HG03520 (cell line): ENCODE measurements around the gene HOXA1.

Source experiments
- ATAC-seq: cut with Tn5 transposase; IDR thresholded peaks from one replicate; pipeline ENCODE4 v1.9.1; 2021; ENCODE audit warnings: mild to moderate bottlenecking, moderate library complexity; ENCODE audit not compliant: unreplicated experiment

HOXA1 gene

DNA sequence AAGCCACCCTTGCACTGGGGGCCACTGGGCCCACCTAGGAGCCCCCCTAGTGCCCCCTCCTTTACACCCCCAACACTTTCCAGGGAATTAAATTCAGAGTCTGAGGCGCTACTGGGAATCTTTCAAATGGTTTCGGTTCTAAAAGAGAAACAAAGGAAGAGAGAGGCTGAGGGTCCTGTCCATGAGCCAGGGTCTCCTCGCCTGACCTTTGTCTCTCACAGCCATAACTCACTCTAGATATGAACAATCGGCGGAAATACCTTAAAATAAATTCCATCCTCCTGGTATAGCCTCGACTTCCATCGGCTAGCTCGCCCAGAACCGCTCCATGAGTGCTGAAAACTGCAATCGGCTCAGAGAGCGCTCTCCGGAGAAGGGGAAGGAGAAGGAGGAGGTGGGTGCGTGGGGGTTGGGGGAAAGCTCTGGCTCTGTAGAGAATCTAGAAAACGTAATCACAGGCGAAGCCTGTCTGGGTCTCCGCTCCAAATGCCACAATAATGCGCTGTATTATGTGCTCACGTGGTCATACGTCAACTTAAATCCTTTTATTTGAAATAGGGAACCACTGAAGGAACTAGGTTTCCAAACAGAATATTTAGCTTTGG is 22.2 kb upstream of the HOXA1 start:
- no peak for ATAC-seq

GRCh38 chr7:27116962-27117886 is 21.4 kb upstream of the HOXA1 start:
- ATAC-seq = no peak

DNA sequence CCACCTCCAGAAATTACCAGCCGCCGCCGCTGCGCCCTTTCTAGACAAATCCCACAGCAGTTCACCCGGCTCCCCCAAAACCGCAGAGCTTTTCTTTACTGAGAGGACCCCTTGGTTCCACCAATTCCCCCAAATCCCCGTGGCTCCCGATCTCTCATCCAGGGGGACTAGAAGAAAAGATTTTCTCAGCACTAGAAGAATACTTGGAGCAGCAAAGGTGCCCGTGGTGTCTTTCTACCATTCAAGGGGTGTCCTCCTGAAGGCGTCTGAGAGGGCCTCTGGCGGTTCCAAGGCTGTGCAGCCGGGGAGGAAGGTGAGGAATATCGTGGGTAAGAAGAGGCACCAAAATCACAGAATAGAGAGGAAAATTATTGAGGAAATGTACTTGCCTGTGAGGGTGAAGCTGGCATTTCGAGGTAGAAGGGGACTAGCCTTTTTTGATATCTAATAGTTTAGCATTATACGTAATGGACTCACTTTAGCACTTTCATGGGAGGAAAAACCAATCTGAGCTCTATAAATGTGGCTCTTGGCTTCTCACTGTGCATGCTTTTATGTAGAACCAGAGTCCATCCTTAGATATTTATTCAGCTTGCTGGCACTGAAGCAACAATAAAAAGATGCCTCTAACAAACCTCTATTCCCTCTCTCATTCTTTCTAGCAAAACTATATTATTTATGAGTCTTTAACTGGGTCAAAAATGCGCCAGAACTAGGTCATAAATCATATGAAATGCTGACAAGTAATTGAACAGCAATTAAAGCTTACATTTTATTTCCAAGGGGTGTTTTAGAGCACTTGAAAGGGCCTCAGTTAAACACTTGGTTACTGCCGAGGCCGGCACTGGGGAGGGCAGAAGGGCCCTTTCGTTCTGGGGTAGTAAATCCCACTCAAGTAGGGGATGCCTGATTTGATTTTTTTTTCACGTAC is 20.5 kb upstream of the HOXA1 start:
- ATAC-seq = no peak

DNA sequence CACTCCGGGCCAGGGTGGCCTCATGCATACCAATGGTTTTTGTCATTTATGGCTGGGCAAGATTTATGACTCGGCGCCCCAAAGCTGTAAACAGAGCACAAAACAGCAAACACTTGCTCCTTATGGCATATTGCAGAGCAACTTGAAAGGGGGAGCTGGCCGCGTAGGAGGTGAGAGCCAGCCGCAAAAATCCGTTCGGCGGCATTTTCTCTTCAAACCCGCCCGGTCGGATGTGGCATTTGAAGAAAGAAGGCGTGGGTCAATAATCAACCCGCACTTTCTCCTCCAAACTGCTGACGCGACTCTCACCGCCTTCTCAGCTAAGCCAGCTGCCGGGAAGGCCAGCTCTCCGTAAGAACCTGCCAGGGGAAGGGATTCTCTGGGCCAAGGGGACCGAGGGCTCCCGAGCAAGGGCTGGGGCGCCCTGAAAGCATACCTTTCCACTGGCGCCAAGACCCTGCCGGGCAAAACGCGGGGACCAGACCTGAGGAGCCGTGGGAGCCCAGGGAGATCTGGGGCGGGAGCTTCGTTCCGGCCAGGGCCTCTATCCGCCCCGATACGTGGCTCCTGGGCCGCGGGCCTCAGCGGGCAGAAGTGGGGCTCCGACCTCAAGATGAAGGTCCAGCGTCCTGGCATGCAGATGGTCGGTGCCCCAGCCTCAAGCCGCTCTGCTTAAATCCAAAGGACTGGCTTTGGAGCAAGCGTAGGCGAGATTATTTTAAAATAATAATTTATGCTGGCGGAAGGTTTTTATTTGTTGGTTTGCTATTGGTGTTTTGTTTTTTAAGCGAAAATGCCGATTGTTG is 19.6 kb upstream of the HOXA1 start:
- ATAC-seq = no peak

DNA sequence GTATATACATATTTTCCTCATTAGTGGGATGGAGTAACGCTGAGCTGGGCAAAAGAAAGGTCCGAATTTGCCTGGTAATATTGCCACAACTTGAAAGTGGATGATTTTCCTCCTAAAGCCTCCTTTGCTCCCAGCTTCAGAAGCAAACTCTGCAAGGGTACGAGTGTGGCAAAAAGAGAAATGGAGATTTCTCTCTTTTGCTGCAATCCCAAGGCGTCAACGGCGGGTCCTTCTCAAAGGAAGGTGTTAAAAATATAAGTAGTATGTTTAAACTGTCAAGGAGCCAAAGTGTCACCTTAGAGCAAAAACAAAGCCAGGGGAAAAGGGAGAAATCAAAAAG is 19.1 kb upstream of the HOXA1 start:
- no peak for ATAC-seq

DNA sequence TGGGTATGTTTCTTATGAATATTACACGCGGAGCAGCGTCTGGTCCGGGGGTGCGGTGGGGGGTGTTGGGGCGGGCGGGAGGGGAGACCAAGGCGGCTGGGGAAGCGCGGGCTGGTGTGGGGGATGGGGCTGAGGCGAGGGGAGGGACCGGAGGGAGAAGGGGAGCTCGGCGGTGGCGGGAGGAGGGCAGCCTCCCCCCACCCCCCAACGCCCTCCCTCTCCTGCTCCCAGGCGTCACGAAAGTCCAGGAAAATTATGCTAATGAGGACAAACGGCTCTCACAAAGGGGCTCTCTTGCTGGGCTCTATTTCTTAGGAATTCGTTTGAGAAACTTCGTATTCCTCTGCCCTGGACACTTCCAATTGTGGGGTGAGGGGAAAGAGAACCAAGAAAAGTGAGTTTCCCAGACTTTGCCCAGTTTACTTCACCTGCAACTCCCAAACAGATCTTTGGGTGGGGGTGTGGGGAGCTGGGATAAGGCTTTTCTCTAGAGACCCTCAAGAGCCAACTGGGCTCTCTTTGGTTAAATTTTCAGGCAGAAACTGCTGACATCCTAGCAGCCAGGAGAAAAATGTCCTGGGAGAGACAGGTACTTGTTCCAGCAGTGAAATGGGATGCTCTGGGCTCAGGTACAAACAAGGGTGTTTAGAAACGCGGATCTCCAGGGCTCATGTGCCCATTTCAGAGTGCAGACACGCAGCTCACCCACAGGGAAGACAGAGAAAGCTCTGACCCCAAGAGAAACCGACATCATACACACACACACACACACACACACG is 18.4 kb upstream of the HOXA1 start:
- no peak for ATAC-seq

DNA sequence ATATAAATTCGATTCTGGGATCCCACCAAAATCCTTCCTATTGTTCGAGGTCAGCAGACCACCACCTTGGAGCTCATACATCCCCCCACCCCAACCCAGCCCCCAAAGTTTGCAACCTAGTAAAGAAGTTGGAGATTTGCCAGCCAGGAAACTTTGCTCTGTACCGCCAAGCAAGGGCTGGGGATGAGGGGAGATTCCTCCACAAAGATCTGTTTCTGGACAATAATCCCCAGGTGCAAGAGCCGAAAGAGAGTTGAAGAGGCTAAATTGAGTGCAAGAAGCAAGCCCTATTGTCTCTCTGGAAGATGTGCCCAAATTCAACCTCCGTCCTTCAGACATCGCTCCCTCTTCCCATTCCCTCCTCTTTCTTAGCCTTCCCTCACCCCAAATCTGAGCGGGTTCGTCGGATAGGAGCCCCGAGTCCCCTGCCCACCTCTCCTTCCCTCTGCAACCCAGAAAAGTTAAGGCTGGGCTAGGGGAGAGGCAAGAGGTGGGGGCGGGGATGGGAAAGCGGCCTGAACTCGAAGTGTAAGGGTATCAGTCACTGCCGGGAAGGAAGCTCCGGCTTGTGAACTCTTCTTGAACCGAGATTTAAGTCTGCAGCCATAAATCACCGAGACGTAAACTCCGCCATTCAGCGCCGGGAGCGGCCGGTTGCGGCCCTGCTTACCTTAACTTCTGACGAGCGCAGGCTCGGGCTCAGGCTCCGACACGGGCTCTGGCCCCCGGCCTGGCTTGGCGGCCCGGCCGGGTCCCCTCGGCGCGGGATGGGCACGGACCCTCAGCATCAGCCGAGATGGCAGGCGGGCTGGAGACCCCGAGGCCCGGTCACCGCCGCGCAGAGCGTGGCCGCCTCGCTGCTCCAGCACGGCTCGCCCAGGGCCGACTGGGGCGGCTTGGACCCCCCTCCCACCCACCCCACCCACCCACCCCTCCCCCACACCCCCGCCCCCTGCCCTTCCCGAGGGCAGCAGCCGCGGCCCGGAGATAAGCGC is 17.5 kb upstream of the HOXA1 start:
- no peak for ATAC-seq

- no peak for ATAC-seq
These were observed 16.6 kb upstream of the HOXA1 start for GRCh38 chr7:27112361-27112760.

DNA sequence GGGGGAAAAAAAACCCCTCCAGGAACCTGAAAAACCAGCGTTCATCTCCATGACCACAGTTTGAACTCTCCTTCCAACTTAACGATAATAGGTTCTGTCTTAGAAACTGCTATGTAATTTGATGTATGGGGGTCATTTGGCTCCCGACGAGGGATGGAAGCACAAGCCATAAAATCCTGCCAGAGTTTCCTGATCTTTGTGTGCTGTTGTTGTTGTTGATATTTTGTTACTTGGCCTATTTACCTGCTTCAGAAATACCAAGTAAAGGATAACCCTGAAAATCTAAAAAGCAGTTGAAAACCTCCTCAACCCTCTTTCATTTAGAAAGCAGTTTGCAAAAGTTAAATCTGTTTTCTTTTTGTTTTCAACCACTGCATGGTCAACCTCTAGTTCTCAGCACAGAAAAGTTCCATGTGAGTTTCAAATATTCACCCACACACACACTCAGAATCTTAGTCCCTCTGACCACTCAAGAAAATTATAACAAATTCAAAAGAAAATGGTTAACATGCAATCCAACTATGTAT is 16.0 kb upstream of the HOXA1 start:
- ATAC-seq = no peak

- no peak for ATAC-seq
These were observed 15.4 kb upstream of the HOXA1 start for GRCh38 chr7:27111042-27111750.

GRCh38 chr7:27110186-27111031 is 14.6 kb upstream of the HOXA1 start:
- no peak for ATAC-seq

DNA sequence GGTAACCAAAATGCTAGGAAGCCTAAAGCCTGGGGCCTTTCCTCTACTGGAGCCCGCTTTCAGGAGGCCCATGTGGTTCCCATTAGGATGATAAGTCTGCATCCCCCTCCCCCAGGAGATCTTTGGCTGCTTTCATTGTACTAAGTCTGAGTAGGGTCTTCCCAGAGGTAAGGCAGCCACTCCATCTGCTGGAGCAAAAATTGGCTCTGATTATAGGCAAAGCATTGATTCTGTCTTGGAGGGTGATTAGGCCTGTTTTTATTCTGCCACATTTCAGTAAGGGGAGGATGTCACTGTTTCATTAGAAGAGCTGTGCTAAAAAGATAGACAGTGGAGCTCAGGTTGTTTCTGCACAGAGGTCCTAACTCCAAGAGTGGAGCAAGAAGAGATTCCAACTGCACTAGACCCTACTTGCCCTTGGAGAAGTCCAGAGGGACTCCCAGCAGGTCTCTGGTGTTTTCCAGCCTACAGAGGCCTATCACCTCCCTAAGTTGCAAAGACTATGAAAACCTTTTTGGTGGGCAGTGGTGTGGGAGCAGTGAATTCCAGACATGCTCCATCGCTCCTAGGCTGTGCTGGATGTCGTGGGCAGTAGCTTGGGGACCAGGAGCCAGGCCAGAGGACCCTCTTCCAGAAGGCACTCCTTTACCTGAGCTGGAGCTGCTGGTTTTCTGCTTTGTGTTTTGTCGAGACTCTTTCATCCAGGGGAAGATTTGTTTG is 13.8 kb upstream of the HOXA1 start:
- ATAC-seq = no peak

GRCh38 chr7:27108390-27109127 is 12.8 kb upstream of the HOXA1 start:
- no peak for ATAC-seq

DNA sequence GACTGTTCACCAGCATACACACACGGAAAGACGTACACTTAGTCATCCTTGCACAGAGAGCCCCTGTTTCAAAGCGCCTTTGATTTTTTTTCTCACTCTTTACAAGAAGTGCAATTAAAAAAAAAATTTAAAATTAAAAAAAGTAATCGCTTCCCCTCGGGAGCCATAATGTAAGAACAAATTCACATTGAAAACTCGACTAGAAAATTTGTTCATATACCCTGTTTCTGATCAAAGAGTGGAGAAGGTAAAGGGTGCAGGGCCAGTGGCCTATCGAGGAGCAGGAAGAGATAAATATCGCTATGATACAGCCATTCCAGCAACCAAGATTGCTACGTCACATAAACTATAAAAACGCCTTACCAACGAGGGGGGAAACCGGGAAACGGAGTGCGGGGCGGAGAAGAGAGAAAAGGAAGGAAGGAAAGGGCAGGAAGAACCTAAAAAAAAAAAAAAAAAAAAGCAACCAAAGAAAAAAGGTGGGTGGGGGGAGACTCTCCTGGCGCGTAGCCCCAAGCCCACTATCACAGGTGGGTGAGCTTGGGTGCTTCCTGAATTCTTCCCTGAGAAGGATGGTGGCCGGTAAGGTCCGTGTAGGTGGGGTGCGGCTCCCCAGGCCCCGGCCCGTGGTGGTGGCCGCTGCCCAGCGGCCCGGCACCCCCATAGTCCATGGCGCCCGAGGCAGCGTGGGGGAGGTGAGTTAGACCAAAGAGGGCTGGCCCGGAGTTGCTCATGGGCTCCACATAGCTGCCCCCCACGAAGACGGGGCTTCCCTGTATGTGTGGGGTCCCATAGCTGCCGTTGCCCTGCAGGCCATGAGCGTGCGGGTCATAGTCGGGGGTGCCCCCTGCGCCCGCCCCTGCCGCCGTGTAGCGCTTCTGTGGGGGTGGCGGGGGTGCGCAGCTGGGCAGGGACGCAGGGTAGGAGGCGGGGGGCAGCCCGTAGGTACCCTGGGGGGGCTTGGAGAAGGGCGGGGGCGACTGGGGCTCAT is 11.9 kb upstream of the HOXA1 start:
- ATAC-seq = no peak
